Superior temporal gyrus (tissue), 1 donor: Measurements from ENCODE around the gene TFCP2L1.

Experiments used
- DNase-seq: peaks from one replicate; pipeline ENCODE4 v3.0.0-alpha.2; 2016; ENCODE audit errors: extremely low spot score

TFCP2L1 gene

DNA sequence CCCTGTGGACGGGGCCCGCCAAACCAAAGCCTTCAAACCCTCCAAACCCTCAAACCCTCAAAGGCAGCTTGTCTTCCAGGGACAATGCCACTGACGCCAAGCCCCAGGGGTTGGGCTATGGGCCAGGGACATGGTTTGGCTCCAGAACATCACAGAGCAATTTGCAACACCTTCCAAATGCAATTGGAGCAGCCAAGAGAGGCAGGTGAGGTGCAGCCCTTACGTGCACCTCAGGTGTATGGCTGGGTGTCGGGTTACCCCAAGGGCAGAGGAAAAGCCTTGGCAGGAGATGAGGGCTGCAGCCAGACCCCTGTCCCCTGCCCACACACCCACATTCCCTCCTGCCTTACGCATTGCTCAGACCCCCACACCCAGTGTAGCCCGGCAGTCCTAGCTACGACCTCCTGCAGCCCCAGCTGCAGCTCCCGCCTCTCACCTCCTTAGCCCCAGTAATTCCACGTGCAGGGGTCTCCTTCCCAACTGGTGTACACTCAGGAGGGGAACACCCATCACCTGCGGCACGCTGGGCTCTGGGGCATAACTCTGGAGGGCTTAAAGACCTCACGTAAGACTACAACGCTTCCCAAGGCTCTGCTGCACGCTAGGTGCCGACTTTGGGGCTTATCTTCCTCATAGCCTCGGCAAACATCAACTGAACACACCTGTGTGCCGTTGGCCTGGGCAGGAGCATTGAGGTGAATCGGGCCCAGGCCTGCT lies 88.7 kb downstream of the TFCP2L1 start:
- DNase-seq = no peak

DNA sequence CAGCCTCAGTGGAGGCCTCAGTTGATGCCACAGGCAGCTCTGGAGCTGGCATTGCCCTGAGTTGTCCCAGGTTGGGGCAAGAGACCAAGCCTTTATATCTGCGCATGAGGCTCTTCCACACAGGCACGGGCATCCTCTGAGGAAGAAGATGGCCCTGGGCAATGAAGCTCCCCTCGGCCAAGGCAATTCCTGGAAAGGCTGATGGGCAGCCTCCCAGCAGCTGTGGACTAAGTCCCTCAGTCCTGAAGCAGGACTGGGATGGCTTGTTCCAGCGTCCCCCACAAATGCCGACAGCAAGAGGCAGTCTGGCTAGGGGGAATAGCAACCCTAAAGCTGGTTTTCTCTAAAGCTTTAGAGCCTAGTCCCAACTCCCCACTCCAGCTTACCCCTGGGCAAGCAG lies 90.0 kb downstream of the TFCP2L1 start:
- DNase-seq = no peak

- DNase-seq = no peak
Observed at GRCh38 chr2:121194626-121195025, 90.4 kb downstream of the TFCP2L1 start.

DNA sequence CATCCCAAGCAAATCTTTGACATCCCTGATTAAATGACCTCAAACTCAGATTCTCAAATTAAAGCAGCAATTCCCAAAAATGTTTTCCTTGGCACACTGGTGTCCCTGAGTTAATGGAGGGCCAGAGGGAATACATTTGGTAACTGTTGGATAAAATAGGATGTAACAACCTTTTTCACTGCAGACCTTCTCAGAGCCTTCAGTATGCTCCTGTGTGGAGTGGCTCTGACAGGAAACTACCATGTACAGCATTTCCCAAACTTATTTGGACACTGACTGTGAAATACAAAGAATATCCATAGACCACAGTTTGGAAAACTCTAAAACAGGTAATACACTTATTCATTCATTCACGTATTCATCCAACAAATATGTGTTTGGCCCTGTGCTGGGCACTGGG lies 91.8 kb downstream of the TFCP2L1 start:
- no peak for DNase-seq

- no peak for DNase-seq
Observed at GRCh38 chr2:121192576-121192975, 92.4 kb downstream of the TFCP2L1 start.

DNA sequence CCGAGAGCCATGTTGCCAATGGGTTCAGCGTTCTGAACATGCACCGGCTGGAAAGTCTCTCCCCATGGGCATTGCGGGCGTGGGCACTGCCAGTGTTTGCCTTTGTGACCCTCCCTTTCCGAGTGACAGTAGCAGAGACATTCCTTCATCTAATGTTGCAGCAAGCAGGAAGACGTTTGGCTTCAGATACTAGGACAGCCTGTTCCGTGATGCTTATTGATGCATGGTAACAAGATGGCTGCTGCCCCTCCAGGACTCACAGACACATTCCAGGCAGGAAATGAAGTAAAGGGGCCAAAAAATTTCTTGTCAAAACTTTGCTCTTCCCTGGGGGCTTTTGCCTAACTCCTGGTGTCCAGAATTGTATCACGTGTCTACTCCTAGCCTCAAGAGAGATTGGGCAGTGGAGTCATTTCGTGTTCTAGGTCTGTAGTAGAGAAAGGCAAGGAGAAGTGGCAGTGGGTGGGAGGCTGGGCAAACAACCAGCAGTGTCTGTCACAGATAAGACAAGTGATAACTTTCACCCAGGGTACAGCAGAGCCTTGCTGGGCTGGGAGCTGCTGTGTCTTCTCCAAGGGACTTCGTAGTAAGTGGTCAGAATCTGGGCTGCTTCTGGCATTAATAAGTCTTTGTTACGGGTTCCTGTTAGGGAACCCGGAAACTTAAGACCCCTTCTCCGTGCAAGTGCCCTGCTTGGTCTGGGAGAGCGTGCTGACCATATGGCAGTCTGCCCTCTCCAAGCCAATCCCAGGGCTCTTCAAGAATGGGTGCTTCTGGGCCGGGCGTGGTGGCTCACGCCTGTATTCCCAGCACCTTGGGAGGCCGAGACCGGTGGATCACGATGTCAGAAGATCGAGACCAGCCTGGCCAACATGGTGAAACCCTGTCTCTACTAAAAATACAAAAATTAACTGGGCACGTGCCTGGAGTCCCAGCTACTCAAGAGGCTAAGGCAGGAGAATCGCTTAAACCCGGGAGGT lies 93.5 kb downstream of the TFCP2L1 start:
- DNase-seq = no peak

- DNase-seq = no peak
Observed at GRCh38 chr2:121189661-121190381, 95.2 kb downstream of the TFCP2L1 start.

DNA sequence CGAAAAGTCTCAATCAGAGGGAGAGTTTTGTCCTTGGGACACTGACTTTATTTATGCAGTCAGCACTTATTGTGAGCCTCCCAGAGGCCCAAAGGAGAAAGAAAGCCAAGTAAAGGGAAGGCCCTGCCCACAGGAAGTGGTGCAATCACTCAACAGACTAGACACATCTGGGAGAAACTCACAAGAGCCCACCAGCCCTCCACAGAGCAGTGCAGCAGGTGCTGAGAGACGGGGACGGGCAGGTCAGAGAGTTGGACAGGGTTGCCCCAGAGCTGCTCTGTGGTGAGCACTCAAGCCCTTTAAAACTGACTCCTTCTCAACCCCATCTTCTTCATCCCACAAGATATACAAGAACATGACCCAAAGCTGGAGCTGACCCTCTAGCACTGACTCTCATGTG lies 96.0 kb downstream of the TFCP2L1 start:
- DNase-seq = no peak

DNA sequence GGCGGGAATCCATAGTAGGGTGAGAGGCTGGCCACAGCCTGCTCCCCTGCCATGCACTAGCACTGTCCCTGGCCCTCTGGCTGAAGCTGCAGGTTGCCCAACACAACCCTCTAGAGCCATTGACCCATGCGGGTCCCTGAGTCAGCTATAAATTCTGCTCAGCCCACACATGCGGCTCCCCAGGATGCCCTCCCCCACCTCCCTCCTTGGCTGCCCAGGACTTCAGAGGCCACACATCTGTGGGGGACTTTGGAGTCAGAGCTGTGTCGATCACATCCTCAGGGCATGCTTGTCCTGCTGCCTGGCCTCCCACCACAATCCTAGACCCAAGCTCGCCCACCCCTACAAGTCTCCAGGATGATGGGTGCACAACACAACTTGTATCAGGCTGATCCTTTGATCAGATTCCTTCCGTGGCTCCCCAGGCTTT lies 97.0 kb downstream of the TFCP2L1 start:
- DNase-seq = no peak

DNA sequence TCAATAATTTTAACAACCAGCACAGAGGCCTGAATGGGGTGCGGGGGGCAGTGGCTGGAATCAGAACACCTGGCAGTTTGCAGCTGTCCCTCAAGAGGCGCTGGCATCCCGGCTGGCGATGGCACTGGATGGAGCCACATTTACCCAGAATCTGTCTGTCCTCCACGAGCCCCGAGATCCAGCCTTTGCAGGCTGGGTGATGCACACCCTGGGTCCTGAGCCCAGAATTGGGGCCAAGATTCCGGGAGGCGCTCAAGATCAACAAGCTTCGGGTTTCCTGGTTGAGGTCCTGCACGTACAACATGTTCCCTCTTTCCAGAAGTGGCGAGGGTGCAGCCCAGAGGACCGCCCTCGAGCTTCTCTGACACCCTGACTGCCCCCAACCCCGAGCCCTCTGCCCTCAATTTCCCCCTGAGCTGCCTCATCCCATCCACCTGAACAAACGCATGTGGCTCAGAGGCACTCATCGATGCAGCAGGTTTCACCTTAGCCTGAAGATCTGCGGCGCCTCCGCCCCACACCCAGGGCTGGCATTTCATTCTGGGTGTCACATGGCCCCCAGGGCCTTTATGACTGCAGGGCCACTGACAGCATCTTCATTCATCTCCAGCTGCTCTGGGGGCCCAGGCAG lies 97.5 kb downstream of the TFCP2L1 start:
- DNase-seq = no peak

GRCh38 chr2:121186261-121186660 lies 98.7 kb downstream of the TFCP2L1 start:
- no peak for DNase-seq

DNA sequence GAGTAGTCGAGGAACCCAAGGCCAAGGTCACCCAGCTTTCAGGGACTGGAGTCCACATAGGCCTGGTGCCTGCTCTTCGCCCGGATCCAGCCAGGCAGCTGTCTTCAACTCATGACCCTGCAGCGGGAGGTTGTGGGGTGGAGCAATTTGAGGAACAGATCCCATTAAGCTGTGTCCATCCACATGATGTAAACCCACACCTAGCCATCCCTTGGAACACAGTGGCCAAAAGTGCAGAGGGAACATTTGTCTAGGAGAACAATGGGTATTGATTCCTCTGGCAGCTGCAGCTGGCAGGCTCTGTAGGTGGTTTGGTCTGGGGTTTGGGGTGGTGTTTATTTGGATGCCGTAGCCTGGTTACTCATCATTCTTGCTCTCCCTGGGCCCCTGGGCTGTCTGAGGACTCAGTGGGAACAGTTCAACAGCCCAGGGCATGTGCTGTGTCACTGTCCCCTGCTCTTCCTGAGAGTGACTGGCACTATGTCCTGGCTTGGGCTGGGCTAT lies 99.4 kb downstream of the TFCP2L1 start:
- peak; percentile 49 for DNase-seq

DNA sequence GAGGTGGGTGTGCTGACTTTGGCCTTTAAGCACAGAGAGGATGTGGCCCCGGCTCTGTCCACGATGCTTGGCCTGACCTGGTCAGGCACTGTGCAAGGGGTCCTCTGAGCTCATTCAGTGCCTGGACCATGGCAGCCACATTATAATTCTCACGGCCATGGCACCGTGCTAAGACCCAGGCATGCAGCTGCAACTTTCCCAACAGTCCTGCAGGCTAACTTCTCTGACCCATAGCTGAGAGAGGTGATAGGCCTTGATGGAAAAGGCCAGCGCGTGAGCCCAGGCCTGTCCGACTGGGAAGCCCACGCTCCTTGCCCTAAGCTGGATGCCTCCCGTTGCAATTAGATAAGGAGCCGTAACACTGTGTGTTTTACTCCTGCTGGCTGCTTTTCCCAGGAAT lies 99.9 kb downstream of the TFCP2L1 start:
- no peak for DNase-seq

DNA sequence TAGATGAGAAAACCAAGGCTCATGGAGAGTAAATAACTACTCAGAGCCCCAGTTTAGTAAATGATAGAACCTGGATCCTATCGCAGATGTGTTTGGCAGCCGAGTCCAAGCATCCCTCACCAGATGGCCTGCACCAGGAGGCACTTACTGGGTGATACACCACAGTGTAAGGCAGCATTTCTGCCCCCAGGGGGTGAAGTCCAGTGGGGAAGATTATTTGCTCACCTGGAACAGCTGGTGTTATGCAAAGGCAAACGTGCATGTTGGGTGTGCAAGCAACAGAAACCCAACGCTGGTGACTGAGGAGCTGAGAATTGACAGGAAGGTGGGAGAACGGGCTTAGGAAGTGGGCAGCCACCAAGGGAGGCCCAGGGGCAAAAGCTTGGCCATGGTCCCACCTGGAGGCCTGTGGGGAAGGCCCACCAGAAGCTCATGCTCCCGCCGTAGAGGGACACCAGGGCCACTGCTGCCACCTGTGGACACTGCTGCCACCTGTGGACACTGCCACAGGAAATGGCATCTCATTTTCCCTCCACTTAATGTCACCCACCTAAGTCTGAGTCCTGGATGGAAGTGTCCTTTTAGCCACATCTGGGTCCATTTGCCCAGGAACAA lies 100.6 kb downstream of the TFCP2L1 start:
- no peak for DNase-seq

DNA sequence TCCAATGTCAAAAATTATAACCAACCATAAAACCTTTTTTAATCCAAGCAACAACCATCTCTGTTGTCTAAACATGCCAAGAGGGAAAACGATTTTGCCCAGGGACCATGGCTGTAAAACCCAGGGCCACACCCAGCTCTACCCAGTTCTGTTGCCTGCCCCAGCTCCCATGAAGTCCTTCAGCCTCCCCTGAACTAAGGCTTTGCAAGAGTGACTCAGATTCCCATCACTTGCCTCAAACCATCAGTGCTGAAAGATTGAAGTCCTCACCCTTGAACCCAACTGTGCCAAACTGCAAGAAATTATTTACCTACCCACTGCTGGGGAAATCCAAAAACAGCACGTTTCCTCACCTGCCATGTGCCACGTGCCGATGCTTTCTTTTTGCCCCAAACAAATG lies 102.5 kb downstream of the TFCP2L1 start:
- DNase-seq = no peak

DNA sequence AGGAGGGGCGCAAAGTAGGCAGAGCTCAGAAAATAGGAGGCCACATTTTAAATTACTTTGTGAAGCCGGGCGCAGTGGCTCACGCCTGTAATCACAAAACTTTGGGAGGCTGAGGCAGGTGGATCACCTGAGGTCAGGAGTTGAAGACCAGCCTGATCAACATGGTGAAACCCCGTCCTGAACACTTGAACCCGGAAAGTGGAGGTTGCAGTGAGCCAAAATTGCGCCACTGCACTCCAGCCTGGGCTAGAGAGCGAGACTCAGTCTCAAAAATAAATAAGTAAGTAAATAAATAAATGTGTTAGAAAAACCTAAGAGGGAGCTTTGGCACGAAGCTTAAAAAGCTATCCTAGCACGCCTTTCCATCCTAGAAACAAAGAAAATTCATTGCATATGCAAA lies 105.5 kb downstream of the TFCP2L1 start:
- DNase-seq = no peak

- no peak for DNase-seq
Observed at GRCh38 chr2:121178730-121179129, 106.3 kb downstream of the TFCP2L1 start.

DNA sequence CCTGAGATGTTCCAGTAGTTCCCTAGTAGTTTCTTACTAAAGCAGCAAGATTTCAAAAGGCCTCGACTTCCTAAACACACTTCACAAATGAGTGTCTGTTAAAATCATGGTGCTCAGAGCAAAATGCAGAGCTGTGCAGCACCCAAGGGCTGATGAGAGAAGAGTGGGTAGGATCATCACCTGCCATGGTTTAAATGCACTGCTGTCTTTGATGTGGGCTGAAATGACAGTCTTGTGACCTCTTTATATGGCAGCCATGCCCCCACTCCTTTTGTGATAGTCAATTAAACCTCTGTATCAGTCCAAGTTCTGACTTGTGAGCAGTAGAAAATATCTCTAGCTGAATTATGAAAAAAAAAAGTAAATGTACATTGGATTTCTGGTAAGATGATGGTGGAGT lies 107.1 kb downstream of the TFCP2L1 start:
- DNase-seq = no peak

- no peak for DNase-seq
Observed at GRCh38 chr2:121175326-121175725, 109.7 kb downstream of the TFCP2L1 start.

DNA sequence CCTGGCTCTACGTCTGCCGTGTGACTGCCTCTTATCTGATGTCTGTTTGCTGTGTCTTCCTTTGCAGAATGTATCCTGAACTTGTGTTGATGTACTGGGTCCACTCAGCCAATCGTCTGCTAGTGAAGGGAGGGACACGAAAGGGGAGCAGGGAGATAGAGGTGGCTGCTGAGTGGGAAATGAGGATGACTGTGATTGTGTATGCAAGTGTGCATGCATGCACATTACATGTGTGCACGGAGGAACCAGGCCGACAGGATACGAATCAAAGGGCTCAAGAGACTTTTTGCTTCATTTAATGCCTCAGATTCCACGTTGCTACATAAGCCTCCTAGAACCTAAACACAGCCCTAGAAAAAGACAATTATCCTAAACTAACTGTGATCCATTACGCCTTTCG lies 111.2 kb downstream of the TFCP2L1 start:
- no peak for DNase-seq

DNA sequence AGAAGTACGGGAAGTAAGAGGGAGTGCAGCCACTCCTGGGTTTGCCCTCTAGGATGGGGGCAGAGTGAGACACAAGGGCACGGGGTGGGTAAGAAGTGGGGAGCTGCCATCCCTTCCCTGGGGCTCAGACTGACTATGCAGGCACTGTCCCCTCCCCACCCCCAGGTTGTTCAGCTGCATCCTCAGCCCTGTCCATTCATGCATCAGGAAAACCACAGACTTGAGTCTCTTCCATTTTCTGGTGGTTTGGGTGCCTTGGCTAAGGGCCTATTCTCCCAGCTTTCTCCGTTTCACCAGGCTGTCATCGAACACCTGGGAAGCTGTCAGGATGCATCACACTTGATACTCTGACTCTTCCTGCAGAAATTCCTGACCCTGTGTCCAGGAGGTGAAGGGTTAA lies 111.9 kb downstream of the TFCP2L1 start:
- DNase-seq = no peak
